Right kidney (tissue), 1 donor: ENCODE data around the gene ZNF862.

Experiments
- DNase-seq: peaks from one replicate; pipeline ENCODE4 v3.0.0-alpha.2; 2016

ZNF862 gene

DNA sequence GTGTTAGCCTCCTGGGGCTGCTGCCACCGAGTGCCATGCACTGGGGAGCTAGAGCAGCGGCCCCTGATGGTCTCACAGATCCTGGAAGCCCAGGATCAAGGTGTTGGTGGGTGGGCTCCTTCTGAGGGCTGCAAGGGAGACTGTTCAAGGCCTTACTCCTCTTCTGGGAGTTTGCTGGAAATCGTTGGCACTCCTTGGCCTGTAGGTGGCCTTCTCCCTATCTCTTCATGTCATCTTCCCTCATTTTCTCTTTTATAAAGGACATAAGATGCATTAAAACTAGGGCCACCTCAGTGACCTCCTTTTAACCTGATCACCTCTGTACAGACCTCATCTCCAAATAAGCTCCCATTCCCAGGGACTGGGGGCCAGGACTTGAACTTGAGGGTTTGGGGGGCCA is 27.0 kb upstream of the ZNF862 start:
- no peak for DNase-seq

DNA sequence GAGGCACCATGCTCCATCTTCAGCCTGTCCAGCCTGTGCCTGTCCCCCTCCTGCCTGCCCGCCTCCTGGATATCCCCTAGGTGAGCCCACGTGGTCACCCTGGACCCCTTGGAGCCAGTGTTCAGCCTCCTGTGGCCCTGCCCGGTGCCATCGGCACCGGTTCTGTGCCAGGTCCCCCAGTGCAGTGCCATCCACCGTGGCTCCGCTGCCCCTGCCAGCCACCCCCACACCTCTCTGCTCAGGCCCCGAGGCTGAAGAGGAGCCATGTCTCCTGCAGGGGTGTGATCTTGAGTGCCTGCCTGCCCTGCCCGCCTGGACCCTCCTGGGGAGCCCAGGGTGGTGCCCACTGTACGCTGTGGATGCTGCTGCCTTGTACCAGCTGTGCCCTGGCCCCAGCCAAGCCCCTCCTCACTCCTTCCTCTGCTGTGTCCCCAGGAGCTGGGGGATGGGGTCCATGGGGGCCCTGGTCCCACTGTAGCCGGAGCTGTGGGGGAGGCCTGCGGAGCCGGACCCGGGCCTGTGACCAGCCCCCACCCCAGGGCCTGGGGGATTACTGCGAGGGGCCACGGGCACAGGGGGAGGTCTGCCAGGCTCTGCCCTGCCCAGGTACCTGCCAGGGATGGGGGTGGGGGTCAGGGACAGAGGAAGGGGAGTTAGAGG is 26.2 kb upstream of the ZNF862 start:
- no peak for DNase-seq

DNA sequence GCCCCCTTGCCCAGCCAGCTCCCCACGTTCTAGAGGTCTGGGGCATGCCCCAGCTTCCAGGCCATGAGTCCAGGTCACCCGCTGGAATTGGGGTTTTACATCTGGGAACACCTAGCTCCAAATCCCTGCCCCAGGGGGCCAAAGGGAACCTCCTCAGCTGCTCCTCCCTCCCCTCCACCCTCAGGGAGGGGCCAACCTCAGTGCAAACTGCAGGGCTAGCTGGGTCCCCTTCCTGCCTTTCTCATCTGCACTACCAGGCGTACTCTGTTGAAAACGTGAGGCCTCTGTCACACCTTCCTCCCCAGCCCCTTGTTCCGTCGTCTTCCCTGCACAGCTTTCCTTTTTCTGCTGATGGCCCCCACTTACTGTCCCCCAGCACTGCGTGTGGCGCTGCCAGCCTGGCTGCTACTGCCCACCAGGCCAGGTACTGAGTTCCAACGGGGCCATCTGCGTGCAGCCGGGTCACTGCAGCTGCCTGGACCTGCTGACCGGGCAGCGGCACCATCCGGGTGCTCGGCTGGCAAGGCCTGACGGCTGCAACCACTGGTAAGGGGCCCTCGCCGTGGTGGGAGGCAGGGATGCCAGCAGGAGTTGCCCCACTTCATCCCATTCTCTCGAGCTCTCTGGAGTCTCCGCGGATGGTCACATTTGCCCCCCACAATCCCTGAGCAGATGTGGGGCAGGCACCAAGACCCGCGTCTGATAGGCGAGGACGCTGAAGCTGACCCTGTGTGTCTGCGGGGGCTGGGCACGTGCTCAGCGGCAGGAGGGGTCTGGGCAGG is 24.7 kb upstream of the ZNF862 start:
- DNase-seq: no peak

DNA sequence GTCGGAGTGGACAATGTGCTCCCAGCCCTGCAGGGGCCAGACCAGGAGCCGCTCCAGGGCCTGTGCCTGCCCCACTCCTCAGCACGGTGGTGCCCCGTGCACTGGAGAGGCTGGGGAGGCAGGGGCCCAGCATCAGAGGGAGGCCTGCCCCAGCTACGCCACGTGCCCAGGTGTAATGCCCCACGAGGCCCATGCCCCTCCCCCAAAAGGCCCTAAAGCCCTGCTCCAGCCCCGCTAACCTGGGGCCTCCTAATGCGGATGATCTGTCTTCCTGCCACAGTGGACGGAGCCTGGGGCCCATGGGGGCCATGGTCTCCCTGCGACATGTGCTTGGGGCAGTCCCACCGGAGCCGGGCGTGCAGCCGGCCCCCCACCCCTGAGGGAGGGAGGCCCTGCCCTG is 23.7 kb upstream of the ZNF862 start:
- no peak for DNase-seq

DNA sequence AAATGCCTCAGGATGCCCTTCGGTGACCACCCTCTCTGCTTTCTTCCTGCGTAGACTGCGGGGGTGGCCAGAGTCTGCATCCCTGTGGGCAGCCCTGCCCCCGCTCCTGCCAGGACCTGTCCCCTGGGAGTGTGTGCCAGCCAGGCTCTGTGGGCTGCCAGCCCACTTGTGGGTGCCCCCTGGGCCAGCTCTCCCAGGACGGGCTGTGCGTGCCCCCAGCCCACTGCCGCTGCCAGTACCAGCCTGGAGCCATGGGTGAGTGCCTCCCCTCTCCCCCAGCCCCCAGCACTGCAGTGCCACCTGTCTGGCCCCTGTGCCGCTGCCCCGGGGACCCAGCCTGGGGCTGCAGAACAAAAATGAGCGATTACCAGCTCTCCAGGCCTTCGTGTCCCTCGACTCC is 23.1 kb upstream of the ZNF862 start:
- DNase-seq: no peak

DNA sequence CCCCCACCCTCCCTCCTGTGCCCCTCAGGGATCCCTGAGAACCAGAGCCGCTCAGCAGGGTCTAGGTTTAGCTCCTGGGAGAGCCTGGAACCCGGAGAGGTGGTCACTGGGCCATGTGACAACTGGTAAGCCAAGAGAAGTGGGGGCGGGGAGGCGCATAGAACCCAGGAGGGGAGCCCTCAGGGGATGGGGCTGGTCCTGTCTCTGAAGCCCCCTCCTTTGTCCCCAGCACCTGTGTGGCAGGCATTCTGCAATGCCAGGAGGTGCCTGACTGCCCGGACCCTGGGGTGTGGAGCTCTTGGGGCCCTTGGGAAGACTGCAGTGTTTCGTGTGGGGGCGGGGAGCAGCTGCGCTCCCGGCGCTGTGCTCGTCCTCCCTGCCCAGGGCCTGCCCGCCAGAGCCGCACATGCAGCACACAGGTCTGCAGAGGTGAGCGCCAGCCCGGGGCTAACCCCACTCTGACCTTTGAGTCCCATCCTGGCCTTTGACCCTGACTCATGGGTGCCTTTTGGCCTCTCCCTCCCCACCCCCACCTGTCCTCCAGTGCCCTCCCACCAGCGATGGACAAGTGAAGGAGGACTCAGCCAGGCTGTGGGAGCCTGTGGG is 22.4 kb upstream of the ZNF862 start:
- no peak for DNase-seq

DNA sequence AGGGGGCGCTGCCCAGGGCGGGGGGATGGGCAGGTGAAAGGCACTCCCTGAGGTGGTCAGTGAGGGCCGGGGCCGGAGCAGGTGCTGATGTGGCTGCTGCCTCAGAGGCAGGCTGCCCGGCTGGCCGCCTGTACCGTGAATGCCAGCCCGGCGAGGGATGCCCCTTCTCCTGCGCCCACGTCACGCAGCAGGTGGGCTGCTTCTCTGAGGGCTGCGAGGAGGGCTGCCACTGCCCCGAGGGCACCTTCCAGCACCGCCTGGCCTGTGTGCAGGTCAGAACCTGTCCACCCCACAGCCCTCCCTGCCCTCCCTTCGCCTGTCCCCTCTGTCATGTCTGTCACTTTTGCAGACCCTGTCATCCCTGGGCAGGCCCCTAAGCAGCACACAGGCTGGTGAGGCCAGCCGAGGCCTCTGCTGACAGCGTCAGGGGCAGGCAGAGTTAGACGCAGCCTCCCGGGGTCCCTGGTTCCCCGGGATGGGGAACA is 21.9 kb upstream of the ZNF862 start:
- DNase-seq: no peak

DNA sequence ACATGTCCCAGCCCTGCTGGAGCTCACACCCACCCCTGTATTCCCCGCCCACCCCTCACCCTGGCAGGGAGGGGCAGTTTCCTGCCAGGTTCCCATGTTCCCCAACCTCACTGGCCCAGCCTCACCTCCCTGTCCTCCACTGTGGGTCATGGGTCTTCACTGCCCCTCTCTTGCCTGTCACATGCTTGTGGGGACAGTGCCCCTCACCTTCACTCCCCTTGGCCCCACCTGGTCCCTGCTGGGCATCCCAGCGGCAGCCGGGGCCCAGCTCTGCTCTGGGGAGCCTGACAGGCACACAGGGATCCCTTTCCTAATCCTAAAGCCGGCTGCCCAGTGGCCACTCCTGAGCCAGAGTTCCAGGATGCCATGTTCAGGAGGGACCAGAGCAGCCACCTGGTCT is 21.4 kb upstream of the ZNF862 start:
- DNase-seq: no peak

DNA sequence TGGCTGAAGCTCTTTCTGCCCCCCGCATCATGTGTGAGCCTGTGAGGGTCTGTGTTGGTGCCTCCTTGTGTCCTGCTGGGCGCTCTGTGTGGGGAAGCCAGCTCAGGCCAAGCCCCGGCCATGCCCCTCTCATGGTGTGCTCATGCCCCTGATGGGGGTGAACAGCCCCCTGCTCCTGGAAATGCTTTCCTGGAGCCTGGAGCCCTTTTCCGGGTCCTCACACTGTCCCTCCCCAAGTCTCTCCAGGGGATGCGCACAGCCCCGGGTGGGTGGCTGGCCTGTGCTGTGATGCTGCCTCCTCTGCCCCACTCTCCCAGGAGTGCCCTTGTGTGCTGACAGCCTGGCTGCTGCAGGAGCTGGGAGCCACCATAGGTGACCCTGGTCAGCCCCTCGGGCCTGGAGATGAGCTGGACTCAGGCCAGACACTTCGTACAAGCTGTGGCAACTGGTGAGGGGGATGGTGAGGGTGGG is 20.8 kb upstream of the ZNF862 start:
- DNase-seq: no peak

DNA sequence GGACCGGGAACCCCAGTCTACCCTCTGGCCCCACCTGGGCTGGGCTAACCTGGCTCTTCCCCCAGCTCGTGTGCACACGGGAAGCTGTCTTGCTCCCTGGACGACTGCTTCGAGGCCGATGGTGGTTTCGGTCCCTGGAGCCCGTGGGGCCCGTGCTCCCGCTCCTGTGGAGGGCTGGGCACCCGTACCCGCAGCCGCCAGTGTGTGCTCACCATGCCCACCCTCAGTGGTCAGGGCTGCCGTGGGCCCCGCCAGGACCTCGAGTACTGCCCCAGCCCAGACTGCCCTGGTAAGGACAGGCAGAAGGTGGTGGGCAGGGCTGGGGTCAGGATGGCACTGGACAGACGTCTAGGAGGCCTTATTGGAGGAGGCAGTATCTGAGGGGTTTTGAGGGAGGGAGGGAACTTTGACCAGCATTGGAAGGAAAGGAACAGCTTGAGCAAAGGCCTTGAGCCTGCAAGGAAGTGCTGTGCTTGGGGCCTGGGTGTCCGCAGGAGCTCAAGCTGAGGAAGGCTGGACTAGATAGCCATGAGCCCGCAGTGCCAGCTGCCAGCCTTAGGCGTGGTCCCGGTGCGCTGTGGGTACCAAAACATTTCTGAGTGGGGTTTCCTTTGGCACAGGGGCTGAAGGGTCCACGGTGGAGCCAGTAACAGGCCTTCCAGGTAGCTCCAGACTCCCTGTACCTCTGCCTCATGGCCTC is 20.2 kb upstream of the ZNF862 start:
- DNase-seq: no peak

DNA sequence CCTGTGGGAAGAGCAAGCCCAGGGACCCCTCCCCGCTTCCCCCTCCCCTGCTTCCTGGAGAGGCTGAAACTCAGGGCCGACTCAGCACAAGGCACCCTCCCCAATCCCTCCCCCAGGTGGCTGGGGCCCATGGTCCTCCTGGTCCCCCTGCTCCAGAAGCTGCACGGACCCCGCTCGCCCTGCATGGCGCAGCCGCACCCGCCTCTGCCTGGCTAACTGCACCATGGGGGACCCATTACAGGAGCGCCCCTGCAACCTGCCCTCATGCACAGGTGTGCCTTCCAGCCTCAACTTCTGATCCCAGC is 19.7 kb upstream of the ZNF862 start:
- DNase-seq: no peak

DNA sequence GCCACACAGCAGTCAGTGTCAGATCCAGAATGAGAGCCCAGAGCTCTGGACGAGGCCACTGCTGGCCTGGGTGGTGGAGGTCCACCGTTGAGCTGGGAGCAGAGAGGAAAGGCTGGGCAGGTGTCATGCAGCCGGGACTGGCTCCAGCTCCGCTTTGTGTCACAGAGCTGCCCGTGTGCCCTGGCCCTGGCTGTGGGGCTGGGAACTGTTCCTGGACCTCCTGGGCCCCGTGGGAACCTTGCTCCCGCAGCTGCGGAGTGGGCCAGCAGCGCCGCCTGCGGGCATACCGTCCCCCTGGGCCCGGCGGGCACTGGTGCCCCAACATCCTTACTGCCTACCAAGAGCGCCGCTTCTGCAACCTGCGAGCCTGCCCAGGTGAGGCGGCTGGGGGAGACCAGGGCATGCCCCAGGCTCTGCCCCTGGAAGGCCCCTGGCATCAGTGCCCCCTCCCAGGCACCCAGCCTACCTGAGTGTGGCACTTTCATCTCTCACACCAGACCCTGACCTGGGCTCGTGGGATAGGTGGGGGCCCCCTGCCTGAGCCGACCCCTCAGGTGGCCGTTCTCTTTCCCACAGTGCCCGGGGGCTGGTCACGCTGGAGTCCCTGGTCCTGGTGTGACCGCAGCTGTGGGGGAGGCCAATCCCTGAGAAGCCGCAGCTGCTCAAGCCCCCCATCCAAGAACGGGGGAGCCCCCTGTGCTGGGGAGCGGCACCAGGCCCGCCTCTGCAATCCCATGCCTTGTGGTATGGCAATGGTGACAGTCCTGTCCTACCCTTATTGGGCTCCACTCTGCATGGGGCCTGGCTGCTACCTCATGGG is 18.8 kb upstream of the ZNF862 start:
- no peak for DNase-seq

DNA sequence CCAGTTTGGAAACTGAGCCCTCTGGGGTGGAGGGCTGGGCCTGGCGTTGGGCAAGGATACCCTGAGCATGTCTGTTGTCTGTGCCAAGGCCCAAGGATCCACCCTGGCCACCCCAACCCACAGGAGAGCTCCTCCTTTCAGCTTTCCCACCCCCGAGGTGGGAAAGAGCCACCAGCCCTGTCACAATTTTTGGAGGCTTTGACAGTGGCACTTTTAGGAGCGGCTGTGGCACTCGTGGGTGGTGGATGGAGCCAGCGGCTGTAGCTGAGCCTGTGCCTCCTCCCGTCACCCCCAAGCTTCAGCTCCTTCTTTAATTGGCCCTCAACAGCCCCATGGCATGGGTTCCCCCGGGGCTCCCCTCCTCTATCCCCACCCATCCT is 18.2 kb upstream of the ZNF862 start:
- DNase-seq: no peak

DNA sequence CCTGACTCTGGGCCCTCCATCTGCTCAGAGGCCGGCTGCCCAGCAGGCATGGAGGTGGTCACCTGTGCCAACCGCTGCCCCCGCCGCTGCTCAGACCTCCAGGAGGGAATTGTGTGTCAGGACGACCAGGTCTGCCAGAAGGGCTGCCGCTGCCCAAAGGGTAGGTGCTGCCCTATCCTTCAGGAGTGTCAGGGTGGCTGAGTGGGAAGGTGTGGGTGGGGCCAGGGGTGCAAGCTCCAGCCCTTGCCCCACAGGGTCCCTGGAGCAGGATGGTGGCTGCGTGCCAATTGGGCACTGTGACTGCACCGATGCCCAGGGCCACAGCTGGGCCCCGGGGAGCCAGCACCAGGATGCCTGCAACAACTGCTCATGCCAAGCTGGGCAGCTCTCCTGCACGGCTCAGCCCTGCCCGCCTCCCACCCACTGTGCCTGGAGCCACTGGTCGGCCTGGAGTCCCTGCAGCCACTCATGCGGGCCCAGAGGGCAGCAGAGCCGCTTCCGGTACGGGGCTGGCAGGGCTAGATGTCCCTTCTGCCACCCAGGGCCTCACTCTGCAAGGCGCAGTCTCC is 17.5 kb upstream of the ZNF862 start:
- DNase-seq: no peak

DNA sequence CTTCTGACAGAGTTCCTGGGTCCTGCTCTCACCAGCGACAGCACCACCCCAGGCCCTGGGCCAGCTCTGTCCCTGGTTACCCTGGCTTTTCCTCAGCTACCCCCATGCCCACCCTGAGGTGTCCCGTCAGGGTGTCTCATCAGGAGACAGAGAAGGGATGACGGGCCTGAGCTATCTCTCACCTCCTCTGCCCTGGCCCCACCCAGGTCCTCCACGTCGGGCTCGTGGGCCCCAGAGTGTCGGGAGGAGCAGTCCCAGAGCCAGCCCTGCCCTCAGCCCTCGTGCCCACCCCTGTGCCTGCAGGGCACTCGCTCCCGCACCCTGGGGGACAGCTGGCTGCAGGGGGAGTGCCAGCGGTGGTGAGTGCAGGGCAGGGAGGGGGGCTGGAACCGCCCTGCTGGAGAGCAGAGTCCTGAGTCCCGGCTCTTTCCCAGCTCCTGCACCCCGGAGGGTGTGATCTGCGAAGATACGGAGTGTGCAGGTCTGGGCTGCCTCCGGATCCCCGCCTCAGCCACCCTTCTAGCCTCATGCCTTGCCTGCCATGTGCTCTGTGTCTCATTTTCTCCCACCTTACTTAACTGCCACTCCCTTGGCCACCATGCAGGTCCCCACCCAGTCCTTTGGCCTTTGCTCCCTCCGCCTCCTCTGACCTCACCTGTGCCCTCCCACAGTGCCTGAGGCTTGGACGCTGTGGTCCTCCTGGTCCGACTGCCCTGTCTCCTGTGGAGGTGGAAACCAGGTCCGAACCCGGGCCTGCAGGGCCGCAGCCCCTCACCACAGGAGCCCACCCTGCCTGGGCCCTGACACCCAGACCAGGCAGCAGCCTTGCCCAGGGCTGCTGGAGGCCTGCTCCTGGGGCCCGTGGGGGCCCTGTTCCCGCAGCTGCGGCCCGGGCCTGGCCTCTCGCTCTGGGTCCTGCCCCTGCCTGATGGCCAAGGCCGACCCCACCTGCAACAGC is 16.7 kb upstream of the ZNF862 start:
- DNase-seq: no peak

DNA sequence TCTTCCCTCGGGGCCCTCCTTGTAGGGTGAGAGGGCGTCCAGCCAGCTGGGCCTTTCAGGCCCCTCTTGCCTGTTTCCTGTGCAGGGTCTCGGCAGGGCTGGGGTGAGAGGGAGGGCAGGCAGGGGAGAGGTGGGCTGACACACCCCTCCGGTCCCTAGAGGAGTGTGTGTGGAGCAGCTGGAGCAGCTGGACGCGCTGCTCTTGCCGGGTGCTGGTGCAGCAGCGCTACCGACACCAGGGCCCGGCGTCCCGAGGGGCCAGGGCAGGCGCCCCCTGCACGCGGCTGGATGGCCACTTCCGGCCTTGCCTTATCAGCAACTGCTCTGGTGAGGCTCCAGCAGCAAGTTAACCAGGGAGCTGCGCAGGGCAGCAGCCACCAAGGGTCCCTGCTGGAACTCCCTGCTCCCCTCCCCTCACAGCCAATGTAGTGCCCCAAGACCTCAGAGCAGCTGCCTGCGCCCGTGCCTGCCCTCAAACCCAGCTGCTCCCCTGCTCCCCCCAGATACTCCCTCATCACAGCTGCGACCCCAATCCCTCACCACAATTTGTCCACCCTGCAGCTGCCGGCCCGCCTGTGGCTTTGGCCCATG is 15.7 kb upstream of the ZNF862 start:
- no peak for DNase-seq

DNA sequence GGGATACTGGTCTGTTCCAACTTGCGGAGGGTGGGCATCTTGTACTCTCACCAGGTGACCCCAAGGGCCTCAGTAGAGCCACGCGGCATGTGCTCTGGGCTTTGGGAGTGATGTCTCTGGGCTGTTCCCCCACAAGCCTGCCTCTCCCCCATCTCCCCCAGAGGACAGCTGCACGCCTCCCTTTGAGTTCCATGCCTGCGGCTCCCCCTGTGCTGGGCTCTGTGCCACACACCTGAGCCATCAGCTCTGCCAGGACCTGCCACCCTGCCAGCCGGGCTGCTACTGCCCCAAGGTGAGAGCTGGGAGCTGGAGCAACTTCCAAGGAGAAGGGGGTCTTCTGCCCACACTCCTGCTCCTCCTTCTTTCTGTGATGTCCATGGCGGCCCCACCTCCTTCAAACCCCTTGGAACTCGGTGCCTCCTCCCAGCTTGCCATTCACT is 15.0 kb upstream of the ZNF862 start:
- no peak for DNase-seq

DNA sequence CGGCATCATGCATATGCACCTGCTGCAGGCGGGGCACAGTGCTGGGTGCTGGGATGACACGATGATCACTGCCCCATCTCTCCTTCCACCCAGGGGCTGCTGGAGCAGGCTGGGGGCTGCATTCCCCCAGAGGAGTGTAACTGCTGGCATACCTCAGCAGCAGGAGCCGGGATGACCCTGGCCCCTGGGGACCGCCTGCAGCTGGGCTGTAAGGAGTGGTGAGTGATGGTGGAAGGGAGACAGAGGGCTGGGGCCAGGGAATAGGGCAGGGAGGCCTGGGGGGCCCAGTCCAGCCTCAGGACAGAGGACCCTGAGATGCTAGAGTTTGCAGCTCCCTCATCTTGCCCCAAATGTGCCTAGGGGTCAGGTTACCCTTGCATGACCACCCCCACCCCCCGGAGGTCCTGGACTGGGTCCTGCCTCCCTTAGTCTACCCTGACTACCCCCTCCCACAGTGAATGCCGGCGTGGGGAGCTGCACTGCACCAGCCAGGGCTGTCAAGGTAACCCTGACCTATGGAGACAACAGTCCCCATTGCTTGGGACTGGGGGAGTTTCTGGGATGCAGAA is 14.5 kb upstream of the ZNF862 start:
- no peak for DNase-seq

DNA sequence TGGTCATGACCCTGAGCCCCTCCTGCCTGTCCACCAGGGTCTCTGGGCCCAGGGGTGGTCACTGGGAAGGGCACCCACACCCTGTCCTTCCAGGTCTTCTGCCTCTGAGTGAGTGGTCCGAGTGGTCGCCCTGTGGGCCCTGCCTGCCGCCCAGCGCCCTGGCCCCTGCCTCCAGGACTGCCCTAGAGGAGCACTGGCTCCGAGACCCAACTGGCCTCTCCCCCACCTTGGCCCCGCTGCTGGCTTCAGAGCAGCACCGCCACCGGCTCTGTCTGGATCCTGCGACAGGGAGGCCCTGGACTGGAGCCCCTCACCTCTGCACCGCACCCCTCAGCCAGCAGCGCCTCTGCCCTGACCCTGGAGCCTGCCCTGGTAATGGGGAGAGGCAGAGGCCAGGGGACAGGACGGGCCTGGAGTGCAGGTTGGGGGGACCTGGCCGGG is 13.9 kb upstream of the ZNF862 start:
- DNase-seq: no peak
